ENCODE results near the gene BBS4.

- TF ChIP-seq CTCF (IDR thresholded peaks at IDR 0.05), result no peak
- TF ChIP-seq ZFX (IDR thresholded peaks at IDR 0.05; ENCODE audit: borderline replicate concordance), result no peak
These were observed 46.1 kb downstream of the BBS4 start for GRCh38 chr15:72732086-72732485.

Data from 22Rv1 (cell line).